Measurements from ENCODE around the gene BAIAP2L1.

GRCh38 chr7:98341106-98341505, 59.8 kb downstream of the BAIAP2L1 start:
- TF ChIP-seq EZH2 (IDR thresholded peaks at IDR 0.05; ENCODE audit: insufficient read depth, poor library complexity, severe bottlenecking) (no peak), EZH2phosphoT487 (IDR thresholded peaks at IDR 0.05; ENCODE audit: insufficient read depth, low read depth) (no peak)

Measured in GM23248 (cell line).